Neural progenitor cell (in vitro differentiated cells): ENCODE results near the gene SMG6.

Experiments
- EZH2 ChIP-seq: fragments of 200-600 bp; sonication (generic); IDR thresholded peaks from 2 replicates; pipeline ENCODE4 v1.6.1; 2017; ENCODE audit warnings: antibody characterized with exemption, mild to moderate bottlenecking, moderate library complexity
- EZH2phosphoT487 ChIP-seq: fragments of 200-600 bp; sonication (generic); IDR thresholded peaks from 2 replicates; pipeline ENCODE4 v1.6.1; 2017; ENCODE audit warnings: antibody characterized with exemption
- TF ChIP-seq, protein P1 (sequence below): fragments of 200-600 bp; sonication (generic); IDR thresholded peaks from 2 replicates; pipeline ENCODE4 v1.5.1; 2017; ENCODE audit warnings: antibody characterized with exemption, mild to moderate bottlenecking

DNA sequence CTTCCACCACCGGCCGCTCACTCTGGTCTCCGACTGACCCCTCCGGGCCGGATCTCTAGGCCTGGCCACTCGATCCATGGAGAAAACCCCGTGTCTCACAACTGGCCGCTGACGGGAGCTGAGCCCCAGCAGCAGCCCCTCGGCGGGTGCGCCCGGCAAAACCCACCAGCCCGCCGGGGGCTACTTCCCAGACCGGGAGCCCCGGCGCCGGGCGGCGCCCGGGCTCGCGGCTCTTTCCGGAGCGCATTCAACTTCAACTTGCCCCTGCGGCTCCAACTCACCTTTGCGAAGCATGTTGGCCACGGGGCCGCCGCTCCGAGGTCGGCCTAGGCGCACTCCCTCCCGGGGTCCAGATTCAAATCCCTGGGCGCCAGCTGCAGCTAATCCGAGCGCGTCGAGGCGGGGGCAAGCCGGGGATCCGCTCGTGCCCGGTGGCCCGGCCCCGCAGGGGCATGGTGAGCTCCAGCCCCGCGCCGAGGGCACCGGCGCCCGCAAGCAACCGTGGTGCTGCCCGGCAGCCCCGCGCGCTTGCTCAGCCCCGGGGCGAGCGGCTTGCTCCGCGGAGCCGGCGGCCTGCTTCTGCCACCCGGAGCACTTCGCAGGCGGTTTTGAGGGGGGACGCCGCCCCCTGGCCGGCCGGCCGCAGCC, 278.9 kb downstream of the SMG6 start:
- TF ChIP-seq, protein P1, sequence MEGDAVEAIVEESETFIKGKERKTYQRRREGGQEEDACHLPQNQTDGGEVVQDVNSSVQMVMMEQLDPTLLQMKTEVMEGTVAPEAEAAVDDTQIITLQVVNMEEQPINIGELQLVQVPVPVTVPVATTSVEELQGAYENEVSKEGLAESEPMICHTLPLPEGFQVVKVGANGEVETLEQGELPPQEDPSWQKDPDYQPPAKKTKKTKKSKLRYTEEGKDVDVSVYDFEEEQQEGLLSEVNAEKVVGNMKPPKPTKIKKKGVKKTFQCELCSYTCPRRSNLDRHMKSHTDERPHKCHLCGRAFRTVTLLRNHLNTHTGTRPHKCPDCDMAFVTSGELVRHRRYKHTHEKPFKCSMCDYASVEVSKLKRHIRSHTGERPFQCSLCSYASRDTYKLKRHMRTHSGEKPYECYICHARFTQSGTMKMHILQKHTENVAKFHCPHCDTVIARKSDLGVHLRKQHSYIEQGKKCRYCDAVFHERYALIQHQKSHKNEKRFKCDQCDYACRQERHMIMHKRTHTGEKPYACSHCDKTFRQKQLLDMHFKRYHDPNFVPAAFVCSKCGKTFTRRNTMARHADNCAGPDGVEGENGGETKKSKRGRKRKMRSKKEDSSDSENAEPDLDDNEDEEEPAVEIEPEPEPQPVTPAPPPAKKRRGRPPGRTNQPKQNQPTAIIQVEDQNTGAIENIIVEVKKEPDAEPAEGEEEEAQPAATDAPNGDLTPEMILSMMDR: no peak
- TF ChIP-seq EZH2 (peak; percentile 65), EZH2phosphoT487 (peak; percentile 89)
